Small intestine (tissue), 4 donors: Measurements from ENCODE around the gene DNMBP. TPM values are rescaled to one million over a fixed set of nuclear protein-coding genes. Genes with fewer than 3 reads are reported as not detected.

ENCODE experiments used
- polyA plus RNA-seq, 4 donors: library from polyadenylated mRNA; stranded (reverse) in 3 of 4; unstranded in 1 of 4; fragments of 200-250 nt in 3 of 4; fragments of 120-200 nt in 1 of 4; gene quantifications; one replicate each; pipeline versions ENCODE4 v1.2.1 to v1.2.3, GENCODE V29; 2013
- donor health status: healthy with polysubstance abuse.
- donor health status: Bipolar disorder and iron deficiency.
- donor health status: healthy.

The DNMBP gene
- polyA plus RNA-seq, 4 donors: 18.4 to 52.2 (median 28.0) TPM

Other genes with a start within 250 kb of the DNMBP start
- 10 to 100 TPM in 3 of 4 donors, 1 to 10 TPM in 1; 5.6 to 91.7 (median 58.6) TPM for gene ABCC2, start 227.3 kb downstream of the DNMBP start, polyA plus RNA-seq
- under 1 TPM in 1 of 4 donors, not detected in 3; 0.99 TPM for gene CPN1, start 71.9 kb upstream of the DNMBP start, polyA plus RNA-seq
- gene ERLIN1, start 176.1 kb upstream of the DNMBP start, polyA plus RNA-seq: 10 to 100 TPM in 2 of 4 donors, 1 to 10 TPM in 2; 6.5 to 88.5 (median 19.0) TPM
- gene CHUK, start 219.6 kb upstream of the DNMBP start, polyA plus RNA-seq: 10 to 100 TPM; 11.9 to 18.3 (median 14.1) TPM